ENCODE measurements around the gene HCN3.

Gene HCN3

DNA sequence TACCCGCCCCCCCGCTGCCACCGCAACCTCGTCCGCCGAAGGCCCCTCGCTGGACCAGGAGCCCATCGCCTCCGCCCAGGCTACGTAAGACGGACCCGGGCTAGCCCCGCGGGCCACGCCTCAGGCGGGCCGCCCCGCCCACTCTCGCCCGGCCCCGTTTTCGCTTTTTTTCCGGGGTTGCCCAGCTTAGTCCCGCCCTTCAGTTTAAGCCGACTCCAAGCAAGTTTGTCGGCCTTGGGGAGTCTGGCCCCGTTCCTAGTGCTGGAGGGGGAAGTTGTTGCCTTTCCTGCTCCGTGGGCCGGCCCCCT lies 46.4 kb downstream of the HCN3 start:
- peak; percentile 63 for ATAC-seq
- no peak for TF ChIP-seq GLIS3 (CRISPR knock-in tag; IDR thresholded peaks at IDR 0.05)
- TF ChIP-seq ZNF70 (CRISPR knock-in tag; IDR thresholded peaks at IDR 0.05), result no peak
- TF ChIP-seq ISL1 (CRISPR knock-in tag; IDR thresholded peaks at IDR 0.05), result no peak
- no peak for TF ChIP-seq RARB (CRISPR knock-in tag; IDR thresholded peaks at IDR 0.05)
- TF ChIP-seq ZFP3 (CRISPR knock-in tag; IDR thresholded peaks at IDR 0.05), result no peak
- TF ChIP-seq ZNF8 (CRISPR knock-in tag; IDR thresholded peaks at IDR 0.05), result no peak
- TF ChIP-seq ARNTL (CRISPR knock-in tag; IDR thresholded peaks at IDR 0.05; ENCODE audit: borderline replicate concordance, low read depth), result no peak
- TF ChIP-seq, protein P1, sequence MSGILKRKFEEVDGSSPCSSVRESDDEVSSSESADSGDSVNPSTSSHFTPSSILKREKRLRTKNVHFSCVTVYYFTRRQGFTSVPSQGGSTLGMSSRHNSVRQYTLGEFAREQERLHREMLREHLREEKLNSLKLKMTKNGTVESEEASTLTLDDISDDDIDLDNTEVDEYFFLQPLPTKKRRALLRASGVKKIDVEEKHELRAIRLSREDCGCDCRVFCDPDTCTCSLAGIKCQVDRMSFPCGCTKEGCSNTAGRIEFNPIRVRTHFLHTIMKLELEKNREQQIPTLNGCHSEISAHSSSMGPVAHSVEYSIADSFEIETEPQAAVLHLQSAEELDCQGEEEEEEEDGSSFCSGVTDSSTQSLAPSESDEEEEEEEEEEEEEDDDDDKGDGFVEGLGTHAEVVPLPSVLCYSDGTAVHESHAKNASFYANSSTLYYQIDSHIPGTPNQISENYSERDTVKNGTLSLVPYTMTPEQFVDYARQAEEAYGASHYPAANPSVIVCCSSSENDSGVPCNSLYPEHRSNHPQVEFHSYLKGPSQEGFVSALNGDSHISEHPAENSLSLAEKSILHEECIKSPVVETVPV (CRISPR knock-in tag; IDR thresholded peaks at IDR 0.05), result no peak
- TF ChIP-seq PPARA (CRISPR knock-in tag; IDR thresholded peaks at IDR 0.05; ENCODE audit: borderline replicate concordance), result no peak
- no peak for TF ChIP-seq OSR1 (CRISPR knock-in tag; IDR thresholded peaks at IDR 0.05)
- TF ChIP-seq, protein P2, sequence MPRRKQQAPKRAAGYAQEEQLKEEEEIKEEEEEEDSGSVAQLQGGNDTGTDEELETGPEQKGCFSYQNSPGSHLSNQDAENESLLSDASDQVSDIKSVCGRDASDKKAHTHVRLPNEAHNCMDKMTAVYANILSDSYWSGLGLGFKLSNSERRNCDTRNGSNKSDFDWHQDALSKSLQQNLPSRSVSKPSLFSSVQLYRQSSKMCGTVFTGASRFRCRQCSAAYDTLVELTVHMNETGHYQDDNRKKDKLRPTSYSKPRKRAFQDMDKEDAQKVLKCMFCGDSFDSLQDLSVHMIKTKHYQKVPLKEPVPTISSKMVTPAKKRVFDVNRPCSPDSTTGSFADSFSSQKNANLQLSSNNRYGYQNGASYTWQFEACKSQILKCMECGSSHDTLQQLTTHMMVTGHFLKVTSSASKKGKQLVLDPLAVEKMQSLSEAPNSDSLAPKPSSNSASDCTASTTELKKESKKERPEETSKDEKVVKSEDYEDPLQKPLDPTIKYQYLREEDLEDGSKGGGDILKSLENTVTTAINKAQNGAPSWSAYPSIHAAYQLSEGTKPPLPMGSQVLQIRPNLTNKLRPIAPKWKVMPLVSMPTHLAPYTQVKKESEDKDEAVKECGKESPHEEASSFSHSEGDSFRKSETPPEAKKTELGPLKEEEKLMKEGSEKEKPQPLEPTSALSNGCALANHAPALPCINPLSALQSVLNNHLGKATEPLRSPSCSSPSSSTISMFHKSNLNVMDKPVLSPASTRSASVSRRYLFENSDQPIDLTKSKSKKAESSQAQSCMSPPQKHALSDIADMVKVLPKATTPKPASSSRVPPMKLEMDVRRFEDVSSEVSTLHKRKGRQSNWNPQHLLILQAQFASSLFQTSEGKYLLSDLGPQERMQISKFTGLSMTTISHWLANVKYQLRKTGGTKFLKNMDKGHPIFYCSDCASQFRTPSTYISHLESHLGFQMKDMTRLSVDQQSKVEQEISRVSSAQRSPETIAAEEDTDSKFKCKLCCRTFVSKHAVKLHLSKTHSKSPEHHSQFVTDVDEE (CRISPR knock-in tag; IDR thresholded peaks at IDR 0.05), result no peak
- TF ChIP-seq ZNF565 (CRISPR knock-in tag; conservative IDR thresholded peaks at IDR 0.05; ENCODE audit: low read depth), result no peak
- no peak for TF ChIP-seq SNAI2 (CRISPR knock-in tag; IDR thresholded peaks at IDR 0.05)
- no peak for TF ChIP-seq ESRRG (CRISPR knock-in tag; IDR thresholded peaks at IDR 0.05)
- no peak for TF ChIP-seq CSDC2 (CRISPR knock-in tag; IDR thresholded peaks at IDR 0.05)
- no peak for TF ChIP-seq BACH2 (CRISPR knock-in tag; IDR thresholded peaks at IDR 0.05; ENCODE audit: borderline replicate concordance)
- no peak for TF ChIP-seq TCF4 (CRISPR knock-in tag; IDR thresholded peaks at IDR 0.05; ENCODE audit: borderline replicate concordance)
- no peak for TF ChIP-seq POU6F1 (CRISPR knock-in tag; IDR thresholded peaks at IDR 0.05; ENCODE audit: borderline replicate concordance, low read depth)
- no peak for TF ChIP-seq ZFP30 (CRISPR knock-in tag; IDR thresholded peaks at IDR 0.05)
- no peak for TF ChIP-seq TOX (CRISPR knock-in tag; IDR thresholded peaks at IDR 0.05; ENCODE audit: borderline replicate concordance)

DNA sequence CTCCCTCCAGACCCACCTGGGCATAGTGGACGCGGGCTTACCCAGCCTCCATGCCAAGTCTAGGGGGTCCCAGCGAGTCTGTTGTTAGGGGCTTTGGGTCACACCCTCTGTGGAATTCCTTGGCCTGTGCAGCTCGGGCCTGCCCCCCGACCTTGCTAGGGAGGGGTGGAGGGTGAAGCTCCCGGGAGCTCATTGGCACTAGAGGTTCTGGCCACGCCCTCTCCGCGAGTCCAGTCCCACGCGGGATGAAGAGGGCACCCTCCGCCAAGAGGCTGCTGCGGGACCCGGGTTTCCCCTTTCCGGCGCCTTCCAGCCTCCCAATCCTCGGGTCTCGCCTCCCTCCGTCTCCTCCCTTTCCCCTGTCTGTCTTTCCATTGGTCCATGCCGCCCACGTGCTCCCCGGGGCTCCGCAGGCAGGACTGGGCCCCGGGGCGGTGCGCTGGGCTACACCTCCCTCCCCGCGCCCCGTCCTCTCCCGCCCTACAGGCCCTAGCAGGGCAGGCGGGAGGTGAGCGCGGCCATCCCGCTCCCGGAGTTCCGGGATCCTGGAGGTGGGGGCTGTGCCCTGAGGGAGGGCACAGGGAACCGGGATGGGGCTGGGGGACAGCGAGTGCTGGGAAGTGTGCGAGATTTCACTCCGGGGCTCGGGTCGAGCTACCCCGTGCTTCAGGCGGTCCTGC lies 46.9 kb downstream of the HCN3 start:
- peak; percentile 81 for ATAC-seq
- TF ChIP-seq BACH2 (CRISPR knock-in tag; IDR thresholded peaks at IDR 0.05; ENCODE audit: borderline replicate concordance) (no peak), ZNF565 (CRISPR knock-in tag; conservative IDR thresholded peaks at IDR 0.05; ENCODE audit: low read depth) (no peak), PATZ1 (CRISPR knock-in tag; IDR thresholded peaks at IDR 0.05; ENCODE audit: borderline replicate concordance) (no peak; the same call in 1 of the 2 replicates), ZFP3 (CRISPR knock-in tag; IDR thresholded peaks at IDR 0.05) (no peak), GLIS3 (CRISPR knock-in tag; IDR thresholded peaks at IDR 0.05) (no peak)

DNA sequence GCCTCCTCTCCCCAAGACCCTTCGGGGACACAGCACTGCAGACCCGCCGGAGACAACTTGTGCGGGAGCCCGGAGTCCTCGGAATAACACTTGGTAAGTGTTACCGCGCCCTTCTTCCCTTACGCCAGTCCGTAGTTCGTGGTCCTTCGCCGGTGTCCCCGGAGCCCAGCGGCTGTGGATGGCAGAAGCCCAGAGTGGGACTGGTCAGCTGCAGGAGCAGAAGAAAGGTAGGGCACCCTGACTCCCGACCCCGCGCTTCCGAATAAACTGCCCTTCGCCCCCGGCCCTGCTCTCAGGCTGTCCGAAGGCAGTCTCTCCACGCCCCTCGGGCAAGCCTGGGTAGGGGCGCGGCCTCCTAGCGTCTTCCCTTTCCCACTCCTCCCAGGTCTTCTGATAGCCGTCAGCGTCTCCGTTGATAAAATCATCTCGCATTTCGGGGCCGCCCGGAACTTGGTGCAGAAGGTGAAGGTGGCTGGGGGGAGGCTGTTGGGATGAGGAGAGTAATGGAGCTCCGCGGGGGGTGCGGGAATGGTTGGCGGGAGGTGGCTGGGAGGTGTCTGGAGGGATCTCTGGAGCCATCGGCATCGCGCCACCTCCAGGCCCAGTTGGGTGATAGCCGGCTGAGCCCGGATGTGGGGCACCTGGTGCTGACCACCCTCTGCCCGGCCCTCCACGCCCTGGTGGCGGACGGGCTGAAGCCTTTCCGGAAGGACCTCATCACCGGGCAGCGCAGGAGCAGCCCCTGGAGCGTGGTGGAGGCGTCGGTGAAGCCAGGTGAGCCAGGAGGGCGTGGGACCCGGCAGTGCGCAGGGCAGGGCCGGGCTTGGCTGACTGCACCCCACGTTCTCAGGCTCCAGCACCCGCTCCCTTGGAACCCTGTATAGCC lies 47.7 kb downstream of the HCN3 start:
- peak; percentile 19 for ATAC-seq

More for the DNA sequence above, 47.7 kb downstream of the HCN3 start:
- TF ChIP-seq SNAI2 (CRISPR knock-in tag; IDR thresholded peaks at IDR 0.05) (no peak), TCF4 (CRISPR knock-in tag; IDR thresholded peaks at IDR 0.05; ENCODE audit: borderline replicate concordance) (no peak), ZNF70 (CRISPR knock-in tag; IDR thresholded peaks at IDR 0.05) (no peak), POU6F1 (CRISPR knock-in tag; IDR thresholded peaks at IDR 0.05; ENCODE audit: borderline replicate concordance, low read depth) (no peak)
- TF ChIP-seq, protein P1 (CRISPR knock-in tag; IDR thresholded peaks at IDR 0.05), result no peak
- TF ChIP-seq, protein P2 (CRISPR knock-in tag; IDR thresholded peaks at IDR 0.05), result no peak

All from SK-N-SH treated with all-trans-retinoic acid at 6 μM for 48 hours (cell line).